Smooth muscle cell (in vitro differentiated cells): Measurements from ENCODE around the gene SEL1L. TPM values are rescaled to one million over a fixed set of nuclear protein-coding genes. Genes with fewer than 3 reads are reported as not detected.

Source experiments
- DNase-seq: peaks from one replicate; lab custom pipeline; 2025; ENCODE audit not compliant: unreplicated experiment; lab: John Stamatoyannopoulos, UW
- H2AFZ ChIP-seq: fragments of 200-600 bp; sonication (generic); 2 replicates; pipeline ENCODE4 v1.6.0; 2016; ENCODE audit warnings: antibody characterized with exemption, low read depth, mild to moderate bottlenecking
- H3F3A ChIP-seq: fragments of 200-600 bp; sonication (generic); 2 replicates; pipeline ENCODE4 v1.6.0; 2017; ENCODE audit warnings: antibody characterized with exemption, low read depth
- H3K27ac ChIP-seq: fragments of 200-600 bp; sonication (generic); 2 replicates; pipeline ENCODE4 v1.5.1; 2016; ENCODE audit warnings: low read depth, mild to moderate bottlenecking
- H3K27me3 ChIP-seq: fragments of 200-600 bp; sonication (generic); 2 replicates; pipeline ENCODE4 v1.6.1; 2016; ENCODE audit warnings: low read depth, mild to moderate bottlenecking
- H3K36me3 ChIP-seq: fragments of 200-600 bp; sonication (generic); 2 replicates; pipeline ENCODE4 v1.5.1; 2016; ENCODE audit warnings: low read depth
- H3K4me1 ChIP-seq: fragments of 200-600 bp; sonication (generic); 2 replicates; pipeline ENCODE4 v1.5.1; 2016; ENCODE audit warnings: low read depth
- H3K4me2 ChIP-seq: fragments of 200-600 bp; sonication (generic); 2 replicates; pipeline ENCODE4 v1.6.0; 2016; ENCODE audit warnings: mild to moderate bottlenecking
- H3K4me3 ChIP-seq: fragments of 200-600 bp; sonication (generic); 2 replicates; pipeline ENCODE4 v1.5.1; 2016; ENCODE audit warnings: mild to moderate bottlenecking
- H3K79me2 ChIP-seq: fragments of 200-600 bp; sonication (generic); 2 replicates; pipeline ENCODE4 v1.6.0; 2016; ENCODE audit warnings: low read depth, mild to moderate bottlenecking
- H3K9ac ChIP-seq: fragments of 200-600 bp; sonication (generic); 2 replicates; pipeline ENCODE4 v1.6.0; 2016; ENCODE audit warnings: low read depth
- H3K9me3 ChIP-seq: fragments of 200-600 bp; sonication (generic); replicated peaks from 2 replicates; pipeline ENCODE4 v1.5.1; 2016; ENCODE audit warnings: low read depth
- H4K20me1 ChIP-seq: fragments of 200-600 bp; sonication (generic); 2 replicates; pipeline ENCODE4 v1.6.0; 2016; ENCODE audit warnings: low read depth
- CTCF ChIP-seq: fragments of 200-600 bp; sonication (generic); IDR thresholded peaks from 2 replicates; pipeline ENCODE4 v1.5.1; 2017; ENCODE audit warnings: borderline replicate concordance, mild to moderate bottlenecking, antibody characterized with exemption; ENCODE audit not compliant: insufficient read depth, poor library complexity, severe bottlenecking
- WGBS: methylation state at CpG from one replicate; pipeline ENCODE4 v1.1.7; 2016; ENCODE audit warnings: low lambda C conversion rate; 5-methylcytosine and 5-hydroxymethylcytosine counted together
- polyA plus RNA-seq: library from polyadenylated mRNA; unstranded; fragments of >200 nt; fragmentation: Nextera tagmentation; extraction: Ambion mirVana; gene quantifications from 2 replicates; pipeline ENCODE4 v1.2.1, GENCODE V29; 2016
- total RNA-seq: library from RNA; depleted of rRNA; stranded (reverse); fragments of >200 nt; gene quantifications from 2 replicates; pipeline ENCODE4 v1.2.3, GENCODE V29; 2014

The SEL1L gene
- total and polyA plus RNA-seq, 2 experiments from 2014 or later = 36.8 to 78.8 TPM

GRCh38 chr14:81523616-81524015, 10.0 kb downstream of the SEL1L start:
- 62% methylated on average over 2 of the region's 2 CpGs for WGBS
- Histone ChIP-seq H3K9me3 (no peaks in the 10 kb centered on the region), H3F3A (no peaks in the 10 kb centered on the region), H3K4me1 (no peaks in the 10 kb centered on the region), H3K27me3 (no peaks in the 10 kb centered on the region), H4K20me1 (peaks cover 44% of the 10 kb centered on the region), H3K9ac (no peak overlapping the region), H2AFZ (no peak overlapping the region), H3K4me3 (no peak overlapping the region), H3K4me2 (no peak overlapping the region), H3K27ac (no peak overlapping the region), H3K79me2 (peaks cover 44% of the 10 kb centered on the region), H3K36me3 (peaks cover 14% of the 10 kb centered on the region)
- no peak for DNase-seq
- TF ChIP-seq CTCF = no peak

- peaks cover 14% of the 10 kb centered on the region for H3K36me3 ChIP-seq
- no peak overlapping the region for H3K4me2 ChIP-seq
- no peak overlapping the region for H3K9ac ChIP-seq
- no peak for DNase-seq
- TF ChIP-seq CTCF = no peak
- H3K27ac ChIP-seq = no peak overlapping the region
- H4K20me1 ChIP-seq = peaks cover 41% of the 10 kb centered on the region
- H3K4me1 ChIP-seq = no peaks in the 10 kb centered on the region
- no peaks in the 10 kb centered on the region for H3K9me3 ChIP-seq
- 67% methylated on average over 4 of the region's 4 CpGs for WGBS
- no peaks in the 10 kb centered on the region for H3K27me3 ChIP-seq
- peaks cover 38% of the 10 kb centered on the region for H3K79me2 ChIP-seq
- no peak overlapping the region for H3K4me3 ChIP-seq
- no peak overlapping the region for H2AFZ ChIP-seq
- no peaks in the 10 kb centered on the region for H3F3A ChIP-seq
These were observed 10.6 kb downstream of the SEL1L start for GRCh38 chr14:81523016-81523415.

GRCh38 chr14:81521356-81521755, 12.3 kb downstream of the SEL1L start:
- no peak for DNase-seq
- Histone ChIP-seq H3K4me1 (peaks cover 11% of the 10 kb centered on the region), H3K27me3 (no peaks in the 10 kb centered on the region), H2AFZ (no peak overlapping the region), H4K20me1 (peaks cover 45% of the 10 kb centered on the region), H3K4me2 (no peak overlapping the region), H3K9me3 (no peaks in the 10 kb centered on the region), H3F3A (no peaks in the 10 kb centered on the region), H3K79me2 (peaks cover 32% of the 10 kb centered on the region), H3K36me3 (peaks cover 14% of the 10 kb centered on the region), H3K9ac (no peak overlapping the region), H3K27ac (no peak overlapping the region), H3K4me3 (no peak overlapping the region)
- WGBS = 90% methylated on average over 4 of the region's 4 CpGs
- TF ChIP-seq CTCF = no peak

- H3K36me3 ChIP-seq = peaks cover 7% of the 10 kb centered on the region
- H3K4me1 ChIP-seq = peaks cover 11% of the 10 kb centered on the region
- no peaks in the 10 kb centered on the region for H3F3A ChIP-seq
- no peak overlapping the region for H3K4me2 ChIP-seq
- no peaks in the 10 kb centered on the region for H3K9me3 ChIP-seq
- TF ChIP-seq CTCF = no peak
- 67% methylated on average over 3 of the region's 3 CpGs for WGBS
- H2AFZ ChIP-seq = no peak overlapping the region
- peaks cover 27% of the 10 kb centered on the region for H3K79me2 ChIP-seq
- H4K20me1 ChIP-seq = peaks cover 39% of the 10 kb centered on the region
- H3K9ac ChIP-seq = no peak overlapping the region
- no peak overlapping the region for H3K4me3 ChIP-seq
- DNase-seq = no peak
- H3K27ac ChIP-seq = peak overlapping the region; percentile 31
- no peaks in the 10 kb centered on the region for H3K27me3 ChIP-seq
These were observed 14.2 kb downstream of the SEL1L start for GRCh38 chr14:81519200-81520011.
